Duodenal mucosa (tissue), 2 donors: Measurements from ENCODE around the gene SEC61G.

Source experiments
- H3K27ac ChIP-seq: one replicate; pipeline ENCODE4 v1.7.0; 2013; ENCODE audit warnings: low read depth, low read length
- H3K27me3 ChIP-seq, 2 donors: one replicate each; pipeline ENCODE4 v1.7.0; 2013; ENCODE audit warnings: low read length in 2 of 2, control low read depth in 1 of 2; ENCODE audit not compliant: insufficient read depth in 2 of 2, control insufficient read depth in 1 of 2
- H3K36me3 ChIP-seq, 2 donors: one replicate each; pipeline ENCODE4 v1.7.0; 2013; ENCODE audit warnings: low read length in 2 of 2, control low read depth in 1 of 2; ENCODE audit not compliant: insufficient read depth in 2 of 2, control insufficient read depth in 1 of 2
- H3K4me1 ChIP-seq, 2 donors: one replicate each; pipeline ENCODE4 v1.7.0; 2013; ENCODE audit warnings: low read length in 2 of 2, control low read depth in 1 of 2; ENCODE audit not compliant: insufficient read depth in 2 of 2, control insufficient read depth in 1 of 2
- H3K4me3 ChIP-seq, 2 donors: one replicate each; pipeline ENCODE4 v1.7.0; 2013; ENCODE audit warnings: low read length in 2 of 2, low read depth in 1 of 2
- H3K9ac ChIP-seq, 2 donors: one replicate each; pipeline ENCODE4 v1.7.0; 2013; ENCODE audit warnings: low read length in 2 of 2, low read depth in 1 of 2
- H3K9me3 ChIP-seq, 2 donors: one replicate each; pipeline ENCODE4 v1.7.0; 2013; ENCODE audit warnings: low read length in 2 of 2, control low read depth in 1 of 2; ENCODE audit not compliant: control insufficient read depth in 1 of 2

The SEC61G gene

GRCh38 chr7:54722026-54722425 is 37.0 kb downstream of the SEC61G start:
- Histone ChIP-seq H3K27ac (no peak overlapping the region), H3K36me3 (no peaks in the 10 kb centered on the region), H3K9ac (no peak overlapping the region), H3K4me1 (no peaks in the 10 kb centered on the region), H3K4me3 (no peak overlapping the region), H3K27me3 (no peaks in the 10 kb centered on the region), H3K9me3 (peaks cover 0 to 11% of the 10 kb centered on the region in 2 donors)

- no peaks in the 10 kb centered on the region for H3K4me1 ChIP-seq
- no peak overlapping the region for H3K9ac ChIP-seq
- H3K9me3 ChIP-seq, result peaks cover 0 to 11% of the 10 kb centered on the region in 2 donors
- no peaks in the 10 kb centered on the region for H3K27me3 ChIP-seq
- H3K27ac ChIP-seq, result no peak overlapping the region
- H3K4me3 ChIP-seq, result no peak overlapping the region
- no peaks in the 10 kb centered on the region for H3K36me3 ChIP-seq
Measured at GRCh38 chr7:54719974-54720373, 39.0 kb downstream of the SEC61G start.

- H3K27me3 ChIP-seq, result no peaks in the 10 kb centered on the region
- peaks cover 0 to 11% of the 10 kb centered on the region in 2 donors for H3K9me3 ChIP-seq
- no peak overlapping the region for H3K4me3 ChIP-seq
- H3K36me3 ChIP-seq, result no peaks in the 10 kb centered on the region
- no peak overlapping the region for H3K9ac ChIP-seq
- H3K27ac ChIP-seq, result no peak overlapping the region
- H3K4me1 ChIP-seq, result no peaks in the 10 kb centered on the region
Measured at GRCh38 chr7:54719425-54719824, 39.6 kb downstream of the SEC61G start.

- H3K9me3 ChIP-seq, result peaks cover 3 to 5% of the 10 kb centered on the region in 2 donors
- H3K36me3 ChIP-seq, result no peaks in the 10 kb centered on the region
Measured at GRCh38 chr7:54712820-54713219, 46.2 kb downstream of the SEC61G start.

GRCh38 chr7:54711900-54712595 is 47.0 kb downstream of the SEC61G start:
- Histone ChIP-seq H3K27me3 (no peaks in the 10 kb centered on the region), H3K4me1 (no peaks in the 10 kb centered on the region), H3K36me3 (no peaks in the 10 kb centered on the region), H3K27ac (no peak overlapping the region), H3K9me3 (peaks cover 0 to 3% of the 10 kb centered on the region in 2 donors), H3K9ac (no peak overlapping the region), H3K4me3 (no peak overlapping the region)

More at GRCh38 chr7:54712820-54713219, 46.2 kb downstream of the SEC61G start:
- H3K27me3 ChIP-seq, result no peaks in the 10 kb centered on the region
- no peak overlapping the region for H3K9ac ChIP-seq
- H3K27ac ChIP-seq, result no peak overlapping the region
- no peak overlapping the region for H3K4me3 ChIP-seq
- no peaks in the 10 kb centered on the region for H3K4me1 ChIP-seq

- peaks cover 0 to 3% of the 10 kb centered on the region in 2 donors for H3K9me3 ChIP-seq
- no peaks in the 10 kb centered on the region for H3K27me3 ChIP-seq
- no peak overlapping the region for H3K4me3 ChIP-seq
- no peaks in the 10 kb centered on the region for H3K36me3 ChIP-seq
- H3K4me1 ChIP-seq, result no peaks in the 10 kb centered on the region
- no peak overlapping the region for H3K27ac ChIP-seq
- H3K9ac ChIP-seq, result no peak overlapping the region
Measured at GRCh38 chr7:54709283-54709682, 49.7 kb downstream of the SEC61G start.

GRCh38 chr7:54705436-54705835 is 53.6 kb downstream of the SEC61G start:
- no peaks in the 10 kb centered on the region for H3K36me3 ChIP-seq
- H3K27me3 ChIP-seq, result no peaks in the 10 kb centered on the region
- no peak overlapping the region for H3K4me3 ChIP-seq
- H3K4me1 ChIP-seq, result no peaks in the 10 kb centered on the region
- peaks cover 0 to 3% of the 10 kb centered on the region in 2 donors for H3K9me3 ChIP-seq
- H3K9ac ChIP-seq, result no peak overlapping the region
- no peak overlapping the region for H3K27ac ChIP-seq

- H3K9ac ChIP-seq, result no peak overlapping the region
- no peaks in the 10 kb centered on the region for H3K27me3 ChIP-seq
- H3K4me1 ChIP-seq, result no peaks in the 10 kb centered on the region
- peaks cover 0 to 3% of the 10 kb centered on the region in 2 donors for H3K9me3 ChIP-seq
- no peaks in the 10 kb centered on the region for H3K36me3 ChIP-seq
- H3K27ac ChIP-seq, result no peak overlapping the region
- H3K4me3 ChIP-seq, result no peak overlapping the region
Measured at GRCh38 chr7:54704851-54705250, 54.2 kb downstream of the SEC61G start.
